Prostate gland (tissue), 2 donors: Measurements from ENCODE around the gene COL4A2. TPM values are rescaled to one million over a fixed set of nuclear protein-coding genes. Genes with fewer than 3 reads are reported as not detected.
"Not testable (repeated sequence)": the region's sequence is repeated elsewhere in the genome, so short reads cannot be mapped to it uniquely, and the experiment has no call there.

ENCODE experiments used
- DNase-seq: peaks from one replicate; pipeline ENCODE4 v3.0.0-alpha.2; 2019; ENCODE audit warnings: low spot score
- H3K27ac ChIP-seq, 2 donors: fragments of 200-600 bp; sonication (generic); 2 replicates each; pipeline ENCODE4 v1.5.1; 2017 to 2019
- H3K27me3 ChIP-seq: fragments of 200-600 bp; sonication (generic); replicated peaks from 2 replicates; pipeline ENCODE4 v1.5.1; 2019; ENCODE audit not compliant: insufficient read depth
- H3K36me3 ChIP-seq, 2 donors: fragments of 200-600 bp; sonication (generic); 1 replicate in 1 of 2; 2 replicates in 1 of 2; pipeline versions ENCODE4 v1.5.1 to v1.8.1; 2017 to 2019
- H3K4me1 ChIP-seq: fragments of 200-600 bp; sonication (generic); replicated peaks from 2 replicates; pipeline ENCODE4 v1.5.1; 2019
- H3K4me3 ChIP-seq, 2 donors: fragments of 200-600 bp; sonication (generic); 2 replicates each; pipeline ENCODE4 v1.5.1; 2017 to 2019
- H3K9me3 ChIP-seq: fragments of 200-600 bp; sonication (generic); 2 replicates; pipeline ENCODE4 v1.5.1; 2017
- CTCF ChIP-seq, 4 experiments: fragments of 200-600 bp in 2 of 4; fragments of 450-650 bp in 2 of 4; sonication (generic) in 2 of 4; IDR thresholded peaks; 1 replicate in 3 of 4; 2 replicates in 1 of 4; pipeline ENCODE4 v1.5.1; 2016 to 2019; ENCODE audit warnings: antibody characterized with exemption in 4 of 4, mild to moderate bottlenecking in 2 of 4, moderate library complexity in 2 of 4
- POLR2A ChIP-seq: fragments of 450-650 bp; IDR thresholded peaks from one replicate; pipeline ENCODE4 v1.6.1; 2016; ENCODE audit warnings: antibody characterized with exemption, mild to moderate bottlenecking
- POLR2AphosphoS5 ChIP-seq: sonication (generic); formaldehyde crosslinking; IDR thresholded peaks from one replicate; pipeline ENCODE4 v1.6.1; 2017; ENCODE audit warnings: antibody characterized with exemption
- WGBS: methylation state at CpG from one replicate; pipeline ENCODE4 v1.1.5; 2018; 5-methylcytosine and 5-hydroxymethylcytosine counted together
- intact Hi-C: fragments of 100-400 bp; cut with DNase I; formaldehyde crosslinking; loops from one replicate; pipeline ENCODE4 v1.14.2; 2022
- total RNA-seq, 2 donors: library from RNA; depleted of rRNA; stranded (reverse); fragments of >200 nt; gene quantifications; one replicate each; pipeline ENCODE4 v1.1.0, GENCODE V29; 2016

COL4A2 gene
- total RNA-seq, 2 donors from 2014 or later, result 82.8 to 193 TPM

DNA sequence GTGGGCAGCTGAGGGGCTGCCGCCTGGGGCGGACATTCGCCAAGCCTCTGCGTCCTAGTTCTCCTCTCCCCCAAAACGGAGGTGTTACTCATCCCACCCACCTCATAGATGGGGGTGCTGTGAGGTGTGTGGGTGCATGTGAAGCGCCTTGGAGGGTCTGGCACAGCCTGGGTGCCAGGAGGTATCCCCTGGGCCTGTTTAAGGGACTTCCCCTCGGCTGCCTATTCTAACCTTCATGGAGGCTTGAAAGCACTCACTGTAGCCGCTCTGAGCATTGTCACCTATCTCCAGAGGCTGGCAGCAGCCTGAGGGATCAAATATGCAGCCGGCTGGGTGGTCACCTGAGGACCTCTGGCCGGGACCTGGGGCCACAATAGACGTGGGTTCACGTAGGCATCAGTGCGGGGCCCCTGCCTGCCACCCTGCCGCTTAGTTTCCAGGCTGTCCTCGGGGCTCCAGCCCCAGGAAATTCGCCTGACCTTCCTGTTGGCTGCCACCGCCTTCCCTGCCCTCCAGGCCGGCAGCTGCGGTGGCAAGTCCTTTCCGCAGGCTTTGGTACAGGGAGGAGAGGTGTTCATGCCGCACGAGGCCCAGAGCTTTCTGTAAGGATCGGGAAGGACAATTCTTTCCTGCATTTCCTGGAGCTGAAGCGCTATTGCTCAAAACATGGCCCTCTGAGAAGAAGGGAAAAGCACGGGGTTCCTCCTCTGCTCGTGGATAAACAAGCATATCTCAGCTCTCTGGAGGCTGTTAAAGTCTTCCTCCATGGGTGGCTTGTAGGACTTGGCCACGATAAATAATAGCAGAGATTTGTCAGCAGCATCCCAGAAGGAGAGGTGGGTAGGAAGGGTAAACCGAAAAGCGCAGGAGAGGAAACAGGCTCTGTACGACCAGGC is 4.6 kb downstream of the COL4A2 start:
- intact Hi-C loops, result no loop called here
- no peak for DNase-seq
- no peaks in the 10 kb centered on the region for H3K4me1 ChIP-seq
- peak overlapping the region in 1 of 2 donors; percentile 2 for H3K4me3 ChIP-seq
- no peaks in the 10 kb centered on the region for H3K9me3 ChIP-seq
- H3K27me3 ChIP-seq, result no peaks in the 10 kb centered on the region
- WGBS, result 70% methylated on average over 30 of the region's 30 CpGs
- peak overlapping the region; percentile 86 to 91 for H3K27ac ChIP-seq
- TF ChIP-seq POLR2AphosphoS5 (no peak), CTCF (IDR thresholded peaks at IDR 0.05) (no peak), POLR2A (no peak)
- no peaks in the 10 kb centered on the region for H3K36me3 ChIP-seq

DNA sequence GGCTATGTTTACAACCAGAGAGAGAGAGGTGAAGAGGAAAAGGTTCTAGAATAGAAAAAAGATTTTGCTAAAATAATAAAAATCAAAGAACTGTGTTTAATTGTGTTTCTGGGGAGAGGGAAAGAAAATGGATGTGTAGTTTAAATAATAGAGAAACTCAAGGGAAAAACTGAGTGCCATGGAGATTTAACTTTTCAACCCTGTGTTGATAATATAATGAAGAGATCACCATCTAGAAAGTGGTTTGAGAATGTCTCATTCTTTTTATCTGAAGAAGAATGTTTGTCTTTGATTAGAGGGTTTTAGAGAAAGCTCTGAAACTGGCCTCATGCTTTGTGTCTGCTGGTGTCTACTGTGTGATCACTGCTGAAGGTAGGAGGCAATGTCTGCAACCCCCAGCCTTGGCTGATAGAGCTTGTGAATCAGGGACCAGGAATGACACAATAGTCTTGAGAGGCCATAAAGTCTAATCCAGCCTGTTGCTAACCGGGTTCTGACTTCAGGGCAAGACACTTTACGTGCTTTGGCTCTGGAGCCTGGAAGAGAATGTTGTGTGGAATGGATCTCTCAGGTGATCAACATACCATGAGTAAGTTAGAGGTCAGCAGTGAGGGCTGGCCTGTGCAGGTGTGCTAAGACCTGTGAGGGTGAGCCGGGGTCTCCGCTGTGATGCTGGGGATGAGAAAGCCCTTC is 5.4 kb downstream of the COL4A2 start:
- Histone ChIP-seq H3K27me3 (no peaks in the 10 kb centered on the region), H3K36me3 (no peaks in the 10 kb centered on the region), H3K27ac (peak overlapping the region; percentile 86 to 91), H3K4me1 (no peaks in the 10 kb centered on the region), H3K4me3 (peak overlapping the region in 1 of 2 donors; percentile 2), H3K9me3 (no peaks in the 10 kb centered on the region)
- no peak for DNase-seq
- WGBS, result 64% methylated on average over 4 of the region's 4 CpGs
- intact Hi-C loops, result no loop called here
- peak; percentile 14 for TF ChIP-seq POLR2AphosphoS5
- no peak for TF ChIP-seq CTCF (IDR thresholded peaks at IDR 0.05)
- no peak for TF ChIP-seq POLR2A

DNA sequence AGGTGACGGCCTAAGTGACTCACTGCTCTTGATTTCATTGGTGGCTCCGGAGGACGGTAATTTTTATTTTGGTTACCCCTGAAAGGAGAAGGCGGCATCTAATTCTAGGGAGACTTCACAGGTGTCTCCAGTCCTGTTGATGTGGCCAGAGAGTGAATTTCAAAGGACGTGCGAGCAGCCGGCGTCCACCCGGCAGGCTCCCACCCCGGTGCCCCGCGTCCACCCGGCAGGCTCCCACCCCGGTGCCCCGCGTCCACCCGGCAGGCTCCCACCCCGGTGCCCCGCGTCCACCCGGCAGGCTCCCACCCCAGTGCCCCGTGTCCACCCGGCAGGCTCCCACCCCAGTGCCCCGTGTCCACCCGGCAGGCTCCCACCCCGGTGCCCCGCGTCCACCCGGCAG is 6.2 kb downstream of the COL4A2 start:
- H3K36me3 ChIP-seq, DNase-seq, H3K27me3 ChIP-seq, H3K4me1 ChIP-seq, intact Hi-C loops, H3K9me3 ChIP-seq, H3K4me3 ChIP-seq: not testable (repeated sequence)
- WGBS, result 66% methylated on average over 19 of the region's 29 CpGs
- peak overlapping the region; percentile 86 to 91 for H3K27ac ChIP-seq

GRCh38 chr13:110313733-110314132 is 6.6 kb downstream of the COL4A2 start:
- H3K27me3 ChIP-seq, H3K4me1 ChIP-seq, H3K36me3 ChIP-seq, intact Hi-C loops, H3K4me3 ChIP-seq, H3K27ac ChIP-seq, DNase-seq, H3K9me3 ChIP-seq: not testable (repeated sequence)
- 20% methylated on average over 8 of the region's 16 CpGs for WGBS

DNA sequence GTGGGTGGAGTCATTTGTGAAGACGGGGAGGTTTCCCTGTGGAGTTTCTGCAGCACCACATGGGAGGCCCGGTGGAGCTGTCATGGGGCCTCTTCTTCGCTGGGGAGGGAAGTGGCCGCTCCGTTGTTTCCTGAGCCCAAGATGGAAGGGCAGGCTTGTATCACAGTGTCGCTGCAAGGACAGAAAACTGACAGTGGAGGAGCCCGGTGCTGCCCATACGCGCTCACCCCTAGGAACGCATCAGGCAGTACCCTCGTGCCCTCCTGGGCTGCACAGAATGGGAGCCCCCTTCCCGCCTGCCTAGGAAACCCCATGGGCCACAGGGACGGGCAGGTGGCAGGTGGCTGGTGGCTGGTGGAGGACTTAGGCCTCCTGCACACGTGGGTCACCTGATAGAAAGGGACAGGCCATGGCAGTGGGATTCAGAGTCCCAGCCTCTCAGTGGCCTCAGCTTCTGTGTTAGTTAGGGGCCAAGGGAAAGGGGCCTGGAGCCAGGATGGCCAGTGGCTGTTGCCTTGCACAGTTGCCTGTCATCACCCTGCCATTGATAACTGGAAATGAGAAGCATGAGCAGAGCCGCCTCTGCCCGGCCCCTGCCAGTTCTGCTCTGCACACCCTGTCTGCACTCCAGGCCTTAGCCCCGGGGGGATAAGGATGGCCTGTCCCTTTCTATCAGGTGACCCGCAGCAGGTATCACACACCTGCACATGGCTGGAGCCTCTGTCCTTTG is 7.6 kb downstream of the COL4A2 start:
- no peaks in the 10 kb centered on the region for H3K9me3 ChIP-seq
- intact Hi-C loops, result no loop called here
- H3K4me3 ChIP-seq, result no peak overlapping the region
- H3K27me3 ChIP-seq, result no peaks in the 10 kb centered on the region
- WGBS, result 85% methylated on average over 18 of the region's 18 CpGs
- no peaks in the 10 kb centered on the region for H3K4me1 ChIP-seq
- peak overlapping the region; percentile 10 to 18 for H3K27ac ChIP-seq
- no peak for DNase-seq
- TF ChIP-seq CTCF (IDR thresholded peaks at IDR 0.05) (no peak), POLR2AphosphoS5 (no peak), POLR2A (no peak)
- H3K36me3 ChIP-seq, result no peaks in the 10 kb centered on the region
